Right lobe of liver (tissue), 4 donors: Measurements from ENCODE around the gene MPZ.

Experiments used
- POLR2A ChIP-seq: fragments of 450-650 bp; IDR thresholded peaks from one replicate; pipeline ENCODE4 v1.6.1; 2017; ENCODE audit warnings: antibody characterized with exemption, mild to moderate bottlenecking
- TF ChIP-seq, protein P1 (sequence below), 4 donors: fragments of 200-600 bp in 3 of 4; fragments of 450-650 bp in 1 of 4; IDR thresholded peaks; one replicate each; pipeline versions ENCODE4 v1.5.1 to v1.8.0; 2016 to 2022; ENCODE audit warnings: antibody characterized with exemption in 4 of 4, mild to moderate bottlenecking in 2 of 4
- donor health status: DM: no; HTN: no; CAD: no.
- donor health status: DM: no; HTN: no; CAD: no.
- donor health status: DM: no; HTN: yes; CAD: no.

DNA sequence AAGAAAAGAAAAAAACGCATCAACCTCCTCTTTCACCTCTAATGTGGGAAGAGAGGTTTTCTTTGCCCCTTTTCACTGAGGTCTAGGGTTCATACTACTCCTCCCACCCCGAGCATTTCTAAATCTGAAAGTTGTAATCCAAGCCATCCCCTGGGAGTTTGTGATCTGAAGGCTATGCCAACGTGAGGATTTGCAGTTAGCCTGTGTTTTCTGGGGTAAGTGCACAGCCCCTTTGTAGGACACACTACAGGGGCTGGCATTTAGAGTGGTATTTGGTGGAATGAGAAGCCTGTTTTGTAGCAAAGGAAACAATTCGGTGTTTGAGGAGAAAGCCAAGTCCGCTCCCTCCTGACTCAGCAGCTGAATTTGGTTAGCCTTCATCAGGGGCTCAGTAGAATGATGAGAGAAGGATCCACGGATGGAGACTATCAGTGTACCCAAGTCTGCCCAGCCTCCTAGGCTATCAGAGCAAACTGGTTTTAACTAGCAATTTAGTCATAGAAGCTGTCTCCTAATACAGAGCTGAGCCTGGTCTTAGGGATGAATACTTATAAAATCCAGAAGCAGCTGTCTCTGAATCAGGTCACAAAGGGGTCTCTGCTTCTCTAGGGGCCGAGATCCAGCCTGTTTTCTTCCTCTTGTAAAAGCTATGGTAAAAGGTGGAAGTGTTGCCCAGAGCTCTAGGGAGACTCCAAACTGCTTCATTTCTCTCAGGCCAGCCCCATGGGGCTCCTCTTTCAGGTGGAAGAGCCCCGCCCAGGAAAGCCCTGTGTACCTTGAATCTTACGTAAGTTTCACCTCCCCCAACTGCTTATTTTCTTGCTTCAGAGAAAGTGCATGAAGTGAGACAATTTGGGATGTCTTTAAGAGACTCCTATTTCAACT is 49.1 kb downstream of the MPZ start:
- TF ChIP-seq, protein P1, sequence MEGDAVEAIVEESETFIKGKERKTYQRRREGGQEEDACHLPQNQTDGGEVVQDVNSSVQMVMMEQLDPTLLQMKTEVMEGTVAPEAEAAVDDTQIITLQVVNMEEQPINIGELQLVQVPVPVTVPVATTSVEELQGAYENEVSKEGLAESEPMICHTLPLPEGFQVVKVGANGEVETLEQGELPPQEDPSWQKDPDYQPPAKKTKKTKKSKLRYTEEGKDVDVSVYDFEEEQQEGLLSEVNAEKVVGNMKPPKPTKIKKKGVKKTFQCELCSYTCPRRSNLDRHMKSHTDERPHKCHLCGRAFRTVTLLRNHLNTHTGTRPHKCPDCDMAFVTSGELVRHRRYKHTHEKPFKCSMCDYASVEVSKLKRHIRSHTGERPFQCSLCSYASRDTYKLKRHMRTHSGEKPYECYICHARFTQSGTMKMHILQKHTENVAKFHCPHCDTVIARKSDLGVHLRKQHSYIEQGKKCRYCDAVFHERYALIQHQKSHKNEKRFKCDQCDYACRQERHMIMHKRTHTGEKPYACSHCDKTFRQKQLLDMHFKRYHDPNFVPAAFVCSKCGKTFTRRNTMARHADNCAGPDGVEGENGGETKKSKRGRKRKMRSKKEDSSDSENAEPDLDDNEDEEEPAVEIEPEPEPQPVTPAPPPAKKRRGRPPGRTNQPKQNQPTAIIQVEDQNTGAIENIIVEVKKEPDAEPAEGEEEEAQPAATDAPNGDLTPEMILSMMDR (IDR thresholded peaks at IDR 0.05) = no peak
- TF ChIP-seq POLR2A = no peak
